ENCODE measurements around the gene DHRS7. TPM values are rescaled to one million over a fixed set of nuclear protein-coding genes. Genes with fewer than 3 reads are reported as not detected.

DHRS7 gene
- total and polyA plus RNA-seq, 10 of the 15 experiments (the other 5 are each of a cell fraction or from before 2014, with no cell fraction given): 55.0 to 99.8 (median 62.2) TPM

DNA sequence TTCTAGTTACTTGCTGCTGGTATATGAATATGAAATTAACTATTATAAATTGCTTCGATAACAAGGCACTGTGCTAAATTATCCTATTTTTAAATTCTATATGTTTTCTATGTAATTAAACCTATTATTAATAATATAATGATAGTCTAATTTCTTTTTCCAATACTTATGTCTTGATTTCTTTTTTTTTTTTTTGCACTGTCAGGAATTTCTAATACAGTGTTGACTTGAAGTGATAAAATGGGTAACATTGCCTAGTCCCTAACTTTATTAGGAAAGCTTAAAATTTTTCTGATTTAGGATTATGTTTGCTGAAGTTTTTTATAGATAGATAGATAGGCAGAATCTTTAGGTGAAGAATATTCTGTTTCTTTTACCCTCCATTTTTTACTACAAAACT lies 13.6 kb upstream of the DHRS7 start (continued):
- TF ChIP-seq, protein P1, sequence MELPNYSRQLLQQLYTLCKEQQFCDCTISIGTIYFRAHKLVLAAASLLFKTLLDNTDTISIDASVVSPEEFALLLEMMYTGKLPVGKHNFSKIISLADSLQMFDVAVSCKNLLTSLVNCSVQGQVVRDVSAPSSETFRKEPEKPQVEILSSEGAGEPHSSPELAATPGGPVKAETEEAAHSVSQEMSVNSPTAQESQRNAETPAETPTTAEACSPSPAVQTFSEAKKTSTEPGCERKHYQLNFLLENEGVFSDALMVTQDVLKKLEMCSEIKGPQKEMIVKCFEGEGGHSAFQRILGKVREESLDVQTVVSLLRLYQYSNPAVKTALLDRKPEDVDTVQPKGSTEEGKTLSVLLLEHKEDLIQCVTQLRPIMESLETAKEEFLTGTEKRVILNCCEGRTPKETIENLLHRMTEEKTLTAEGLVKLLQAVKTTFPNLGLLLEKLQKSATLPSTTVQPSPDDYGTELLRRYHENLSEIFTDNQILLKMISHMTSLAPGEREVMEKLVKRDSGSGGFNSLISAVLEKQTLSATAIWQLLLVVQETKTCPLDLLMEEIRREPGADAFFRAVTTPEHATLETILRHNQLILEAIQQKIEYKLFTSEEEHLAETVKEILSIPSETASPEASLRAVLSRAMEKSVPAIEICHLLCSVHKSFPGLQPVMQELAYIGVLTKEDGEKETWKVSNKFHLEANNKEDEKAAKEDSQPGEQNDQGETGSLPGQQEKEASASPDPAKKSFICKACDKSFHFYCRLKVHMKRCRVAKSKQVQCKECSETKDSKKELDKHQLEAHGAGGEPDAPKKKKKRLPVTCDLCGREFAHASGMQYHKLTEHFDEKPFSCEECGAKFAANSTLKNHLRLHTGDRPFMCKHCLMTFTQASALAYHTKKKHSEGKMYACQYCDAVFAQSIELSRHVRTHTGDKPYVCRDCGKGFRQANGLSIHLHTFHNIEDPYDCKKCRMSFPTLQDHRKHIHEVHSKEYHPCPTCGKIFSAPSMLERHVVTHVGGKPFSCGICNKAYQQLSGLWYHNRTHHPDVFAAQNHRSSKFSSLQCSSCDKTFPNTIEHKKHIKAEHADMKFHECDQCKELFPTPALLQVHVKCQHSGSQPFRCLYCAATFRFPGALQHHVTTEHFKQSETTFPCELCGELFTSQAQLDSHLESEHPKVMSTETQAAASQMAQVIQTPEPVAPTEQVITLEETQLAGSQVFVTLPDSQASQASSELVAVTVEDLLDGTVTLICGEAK (IDR thresholded peaks at IDR 0.05; ENCODE audit: borderline replicate concordance): no peak
- no peak for TF ChIP-seq CEBPB (IDR thresholded peaks at IDR 0.05; ENCODE audit: borderline replicate concordance in 1 of 2, low read depth in 2 of 2, low read length in 2 of 2)
- TF ChIP-seq ZSCAN29 (IDR thresholded peaks at IDR 0.05): no peak

DNA sequence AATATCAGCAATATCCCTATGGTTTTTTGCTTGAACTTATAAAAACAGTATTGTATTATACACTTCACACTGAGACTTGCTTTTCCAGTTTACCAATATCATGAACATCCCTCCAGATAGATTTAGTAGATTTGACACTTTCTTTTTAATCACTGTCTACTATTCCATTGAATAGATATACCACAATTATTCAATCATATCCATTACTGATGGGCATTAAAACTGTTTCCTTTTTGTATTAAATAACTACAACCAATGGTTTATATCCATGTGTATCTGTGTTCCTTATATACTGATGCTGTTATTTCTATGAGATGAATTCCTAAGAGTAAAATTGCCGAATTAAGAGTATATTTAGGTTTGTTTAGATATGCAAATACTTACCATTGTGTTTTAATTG lies 13.0 kb upstream of the DHRS7 start:
- Histone ChIP-seq H2AFZ (ENCODE audit: control insufficient read depth, low read depth, low read length) (no peak overlapping the region), H4K20me1 (ENCODE audit: control insufficient read depth, insufficient read depth) (no peaks in the 10 kb centered on the region), H3K9me3 (replicated peaks; ENCODE audit: control insufficient read depth, insufficient read depth, low read length) (no peaks in the 10 kb centered on the region; the same call in none of the 3 replicates), H3K9ac (ENCODE audit: control insufficient read depth, insufficient read depth, low read length) (no peak overlapping the region), H3K4me3 (no peak overlapping the region), H3K4me2 (ENCODE audit: control insufficient read depth, insufficient read depth) (no peak overlapping the region), H3K27ac (ENCODE audit: control insufficient read depth, insufficient read depth) (no peak overlapping the region), H3K79me2 (ENCODE audit: control insufficient read depth, insufficient read depth, low read length) (no peaks in the 10 kb centered on the region), H3K4me1 (ENCODE audit: control insufficient read depth, insufficient read depth, low read length) (peaks cover 3% of the 10 kb centered on the region), H3K36me3 (ENCODE audit: control insufficient read depth in 2 of 2, insufficient read depth in 2 of 2, low read length in 1 of 2) (no peaks in the 10 kb centered on the region), H3K27me3 (replicated peaks in 1 of 2; ENCODE audit: control insufficient read depth in 2 of 2, insufficient read depth in 2 of 2, low read length in 1 of 2) (no peaks in the 10 kb centered on the region)
- no TSS peak for BruUV-seq (replicated peaks)
- CTCF ChIA-PET: interaction anchor here (4.3 kb wide), 1 partner anchor 12 kb away, joined by 21 read pairs; the partner anchor contains the start of gene DHRS7
- TF ChIP-seq SRF (IDR thresholded peaks at IDR 0.05; ENCODE audit: low read depth in 2 of 2, low read length in 2 of 2) (no peak), IKZF1 (conservative IDR thresholded peaks at IDR 0.05) (no peak), MEF2B (IDR thresholded peaks at IDR 0.05; ENCODE audit: partially characterized antibody, poor library complexity, severe bottlenecking) (no peak), CUX1 (IDR thresholded peaks at IDR 0.05; ENCODE audit: insufficient replicate concordance, low read depth, low read length) (no peak), CREM (IDR thresholded peaks at IDR 0.05; ENCODE audit: low read depth) (no peak), JUNB (IDR thresholded peaks at IDR 0.05) (no peak), HDAC6 (IDR thresholded peaks at IDR 0.05; ENCODE audit: unreplicated experiment) (no peak)
- in situ Hi-C loops (cut with MboI): no loop called here
- POLR2A ChIA-PET: no interaction called here
- no peak for FAIRE-seq
- 93% methylated on average over 1 of the region's 1 CpG for WGBS (ENCODE audit: insufficient coverage, insufficient replicate concordance, low lambda C conversion rate, missing lambda C conversion rate)
- DNase-seq (ENCODE audit: low read depth, low spot score): no peak
- RAD21 ChIA-PET (ENCODE audit: unreplicated experiment): no interaction called here
- ATAC-seq: no peak
- SMC1A ChIA-PET (ENCODE audit: uncharacterized antibody, unreplicated experiment): interaction anchor here (9.8 kb wide), 1 partner anchor 15 kb away, joined by 149 read pairs; the partner anchor contains the start of gene DHRS7
- intact Hi-C loops (cut with micrococcal nuclease; ENCODE audit: unreplicated experiment): no loop called here

Measured in GM12878 (cell line).